Right forelimb (tissue), 1 donor: ENCODE measurements around the gene NRGN.

Experiments
- DNase-seq: peaks from one replicate; pipeline ENCODE4 v3.0.0-alpha.2; 2018

The NRGN gene

DNA sequence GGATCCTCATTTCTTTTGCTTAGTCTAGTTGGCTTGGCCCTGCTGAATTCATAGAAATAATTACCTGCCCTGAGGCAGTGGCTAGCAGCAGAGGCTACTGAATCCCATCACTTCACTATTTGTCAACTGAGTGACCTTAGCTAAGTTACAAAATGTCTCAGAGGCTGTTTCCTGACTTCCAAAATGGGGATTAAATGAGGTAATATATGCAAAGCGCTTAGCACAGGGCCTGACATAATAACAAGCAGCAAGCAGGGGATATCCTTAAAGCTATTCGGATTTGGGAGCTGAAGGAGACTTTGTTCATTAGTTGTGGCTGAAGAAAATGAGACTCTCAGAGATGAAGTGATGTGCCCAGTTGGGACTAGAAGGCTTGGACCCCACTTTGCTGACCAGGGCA lies 2.8 kb downstream of the NRGN start:
- DNase-seq, result no peak

DNA sequence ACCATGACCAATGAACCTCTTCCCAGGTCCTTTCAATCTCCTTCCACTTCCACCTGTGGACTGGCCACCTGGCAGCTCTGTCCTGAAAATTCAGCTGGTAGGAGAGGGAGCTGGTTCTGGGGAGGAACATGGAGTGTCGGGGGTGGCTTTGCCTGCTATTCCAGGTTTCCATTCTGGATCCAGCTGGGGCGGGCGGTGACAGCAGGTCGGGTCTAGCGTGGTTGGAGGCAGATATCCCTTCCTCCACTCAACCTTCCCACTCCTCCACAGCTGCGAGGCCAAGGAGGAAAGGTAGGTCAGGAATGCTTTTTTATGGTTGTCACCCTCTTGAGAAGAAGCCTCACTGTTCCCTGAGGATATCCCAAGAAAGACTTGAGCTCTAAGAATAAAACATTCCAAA lies 3.3 kb downstream of the NRGN start:
- no peak for DNase-seq

DNA sequence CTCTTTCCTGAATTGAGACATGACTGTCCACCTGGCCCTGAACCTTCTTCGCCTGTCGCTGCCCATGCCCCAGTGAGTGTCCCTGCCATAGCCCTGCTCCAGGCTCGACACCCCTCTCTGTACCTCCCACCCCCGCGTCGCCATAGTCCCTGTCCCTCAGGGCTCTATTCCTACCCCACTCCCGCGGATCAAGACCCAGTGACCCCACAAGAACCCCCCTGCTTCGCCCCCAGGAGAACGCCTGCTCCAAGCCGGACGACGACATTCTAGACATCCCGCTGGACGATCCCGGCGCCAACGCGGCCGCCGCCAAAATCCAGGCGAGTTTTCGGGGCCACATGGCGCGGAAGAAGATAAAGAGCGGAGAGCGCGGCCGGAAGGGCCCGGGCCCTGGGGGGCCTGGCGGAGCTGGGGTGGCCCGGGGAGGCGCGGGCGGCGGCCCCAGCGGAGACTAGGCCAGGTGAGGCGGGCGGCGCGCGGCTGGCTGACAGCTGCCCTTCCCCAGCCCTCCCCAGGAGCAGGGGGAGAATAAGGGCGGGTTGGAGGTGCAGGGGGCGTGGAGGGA lies 5.6 kb downstream of the NRGN start:
- no peak for DNase-seq

DNA sequence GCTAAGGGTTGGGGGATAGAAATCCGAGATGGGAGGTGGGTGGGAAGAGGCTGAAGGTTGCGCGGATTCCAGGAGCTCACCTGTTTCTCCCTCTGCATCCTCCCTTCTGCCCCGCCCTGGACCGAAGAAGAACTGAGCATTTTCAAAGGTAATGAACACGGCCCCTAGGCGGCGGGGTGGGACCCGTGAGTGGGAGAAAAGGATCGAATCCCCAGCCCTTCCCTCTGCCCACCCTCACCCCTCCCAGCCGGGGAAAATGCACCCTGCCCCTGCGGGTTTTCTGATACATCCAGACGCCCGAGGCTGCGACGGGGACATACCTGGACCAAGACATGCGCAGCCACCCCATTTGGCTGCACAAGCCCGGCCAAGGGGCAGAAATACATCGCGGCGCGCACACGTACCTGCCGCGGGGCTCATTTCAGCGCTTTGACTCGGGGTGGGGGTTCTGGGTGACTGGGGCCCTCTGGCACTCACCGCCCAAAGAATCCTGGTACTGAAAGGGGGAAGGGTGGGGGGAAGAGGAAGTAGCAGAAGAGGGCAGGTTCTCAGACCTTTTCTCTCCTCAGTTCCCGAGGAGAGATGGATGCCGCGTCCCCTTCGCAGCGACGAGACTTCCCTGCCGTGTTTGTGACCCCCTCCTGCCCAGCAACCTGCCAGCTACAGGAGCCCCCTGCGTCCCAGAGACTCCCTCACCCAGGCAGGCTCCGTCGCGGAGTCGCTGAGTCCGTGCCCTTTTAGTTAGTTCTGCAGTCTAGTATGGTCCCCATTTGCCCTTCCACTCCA lies 6.3 kb downstream of the NRGN start:
- no peak for DNase-seq

DNA sequence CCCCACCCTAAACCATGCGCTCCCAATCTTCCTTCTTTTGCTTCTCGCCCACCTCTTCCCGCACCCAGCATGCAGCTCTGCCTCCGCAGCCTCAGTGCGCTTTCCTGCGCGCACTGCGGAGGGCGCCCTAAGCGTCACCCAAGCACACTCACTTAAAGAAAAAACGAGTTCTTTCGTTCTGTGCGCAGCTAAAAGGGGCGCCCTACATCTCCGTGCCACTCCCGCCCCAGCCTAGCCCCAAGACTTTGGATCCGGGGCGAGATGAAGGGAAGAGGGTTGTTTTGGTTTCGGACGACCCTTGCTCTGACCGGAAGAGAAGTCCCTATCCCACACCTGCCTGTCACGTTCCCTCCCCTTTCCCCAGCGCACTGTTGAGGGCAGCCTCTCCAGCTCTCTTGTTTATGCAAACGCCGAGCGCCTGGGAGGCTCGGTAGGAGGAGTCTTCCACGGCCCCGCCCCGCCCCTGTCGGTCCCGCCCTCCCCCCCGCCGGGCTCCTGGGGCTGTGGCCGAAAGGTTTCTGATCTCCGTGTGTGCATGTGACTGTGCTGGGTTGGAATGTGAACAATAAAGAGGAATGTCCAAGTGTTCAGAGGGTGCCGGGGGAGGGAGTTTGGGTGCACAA lies 7.0 kb downstream of the NRGN start:
- no peak for DNase-seq

DNA sequence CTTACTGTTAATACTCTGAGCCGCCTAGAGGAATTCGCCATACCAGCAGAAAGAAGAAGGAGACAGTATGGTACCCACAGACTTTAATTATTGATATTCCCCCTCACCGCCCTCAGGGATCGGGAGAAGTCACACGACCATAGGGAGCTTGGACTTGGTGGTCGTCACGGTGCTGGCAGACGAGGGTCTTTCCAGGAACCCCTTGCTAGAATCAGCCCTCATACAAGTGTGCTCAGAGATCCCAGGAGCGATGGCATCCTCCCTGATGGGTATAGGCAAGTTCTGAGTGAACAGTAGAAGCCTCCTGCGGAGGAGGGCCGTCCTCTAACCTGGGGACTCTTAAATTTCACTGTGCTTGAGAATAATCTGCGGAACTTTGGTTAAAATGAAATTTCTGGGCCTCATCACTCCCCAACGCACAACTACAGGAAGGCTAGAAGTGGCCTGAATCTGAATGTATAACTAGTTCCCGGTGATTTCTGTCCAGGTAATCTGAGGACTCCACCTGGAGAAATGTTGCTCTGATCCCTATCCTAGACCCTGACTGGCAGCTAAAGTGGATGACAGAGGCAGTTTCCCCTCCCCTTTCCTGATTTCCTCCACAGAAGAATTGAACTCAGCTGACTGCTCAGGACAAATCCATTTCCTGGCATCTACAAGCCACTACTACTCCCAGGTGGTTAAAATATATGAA lies 7.8 kb downstream of the NRGN start:
- DNase-seq, result no peak

DNA sequence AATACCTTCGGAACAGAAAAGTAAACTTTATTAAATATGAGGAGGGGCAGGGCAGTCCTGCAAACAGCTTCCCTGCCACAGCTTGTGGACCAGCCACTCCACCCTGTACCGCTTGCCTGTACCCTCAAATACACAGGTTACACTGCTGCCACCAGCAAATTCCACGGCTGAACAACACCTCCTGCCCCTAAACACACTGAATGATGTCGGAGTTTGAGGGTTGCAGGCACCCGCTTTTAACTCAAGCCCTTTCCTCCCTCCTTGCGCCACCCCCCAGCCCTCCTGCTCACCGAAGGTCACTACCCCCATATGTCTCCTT lies 8.3 kb downstream of the NRGN start:
- DNase-seq, result no peak

DNA sequence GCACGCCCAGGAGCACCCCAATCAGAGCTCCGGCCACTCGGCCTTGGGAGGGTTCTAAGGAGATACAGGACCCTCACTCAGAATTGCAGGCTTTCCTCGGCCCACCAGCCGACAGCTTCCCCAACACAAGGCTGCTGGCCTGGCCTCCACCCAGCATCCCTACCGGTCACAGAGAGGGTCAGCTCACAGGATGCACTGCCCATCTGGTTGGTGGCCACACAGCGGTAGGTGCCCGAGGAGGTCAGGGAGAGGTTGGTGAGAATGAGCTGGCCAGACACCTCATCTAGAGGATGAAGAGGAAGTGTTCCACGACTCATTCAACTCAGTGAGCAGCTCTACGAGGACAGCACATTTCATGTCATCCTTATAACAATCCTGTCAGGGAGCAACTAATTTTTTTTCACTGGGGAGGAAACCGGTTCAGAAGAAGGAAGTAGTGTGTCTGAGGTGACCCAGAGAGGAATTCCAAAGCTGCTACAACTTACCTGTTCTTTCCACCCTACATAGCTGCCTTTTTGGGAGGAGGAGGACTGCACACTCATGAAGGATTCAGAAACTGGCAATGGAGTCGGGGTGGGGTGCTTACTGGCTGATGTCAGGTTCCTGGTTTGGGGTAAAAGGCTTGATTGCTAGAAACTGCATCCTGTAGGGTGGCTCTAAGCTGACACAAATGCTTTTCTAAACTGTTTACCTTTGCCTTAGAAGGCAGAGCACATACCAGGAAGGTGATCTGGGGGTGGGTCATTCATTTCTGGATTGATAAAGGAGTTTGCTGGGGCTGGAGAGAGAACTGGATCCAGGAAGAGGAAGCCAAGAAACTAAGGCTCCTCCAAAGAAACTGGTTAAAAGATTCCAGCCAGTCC lies 9.0 kb downstream of the NRGN start:
- DNase-seq, result no peak

DNA sequence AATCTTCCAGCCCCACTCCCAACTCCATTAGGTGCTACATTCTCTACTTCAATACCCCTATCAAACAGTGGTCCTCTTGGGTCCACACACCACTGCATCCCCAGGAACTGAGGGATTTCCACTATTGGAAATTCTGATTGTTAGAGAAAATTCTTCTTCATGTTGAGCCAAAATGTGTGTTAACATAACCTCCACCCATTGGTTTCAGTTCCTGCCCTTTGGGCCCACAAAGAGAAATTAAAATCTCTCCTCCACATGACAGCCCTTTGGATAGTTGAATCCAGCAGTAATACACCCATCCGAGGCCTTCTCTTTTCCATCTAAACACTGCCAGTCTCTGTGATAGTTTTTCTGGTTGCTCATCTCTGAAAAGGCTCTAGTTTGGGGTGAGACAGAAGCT lies 10.2 kb downstream of the NRGN start:
- DNase-seq, result no peak

DNA sequence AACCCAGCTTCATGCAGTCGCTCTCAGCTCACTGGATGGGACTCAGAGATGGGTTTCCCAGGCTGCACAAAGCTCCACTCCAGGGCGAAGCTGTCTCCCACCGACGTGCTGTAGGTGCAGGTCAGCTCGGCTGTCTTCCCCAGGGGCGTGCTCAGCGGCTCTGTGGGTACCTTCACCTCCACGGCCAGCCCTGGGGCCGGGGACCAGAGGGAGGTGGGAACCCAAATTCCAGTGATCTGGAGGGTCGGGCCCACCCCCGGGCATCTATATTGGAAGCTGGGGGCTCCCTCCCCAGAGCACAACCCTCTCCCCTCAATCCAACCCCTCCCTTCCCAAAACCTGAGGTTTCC lies 11.6 kb downstream of the NRGN start:
- no peak for DNase-seq

DNA sequence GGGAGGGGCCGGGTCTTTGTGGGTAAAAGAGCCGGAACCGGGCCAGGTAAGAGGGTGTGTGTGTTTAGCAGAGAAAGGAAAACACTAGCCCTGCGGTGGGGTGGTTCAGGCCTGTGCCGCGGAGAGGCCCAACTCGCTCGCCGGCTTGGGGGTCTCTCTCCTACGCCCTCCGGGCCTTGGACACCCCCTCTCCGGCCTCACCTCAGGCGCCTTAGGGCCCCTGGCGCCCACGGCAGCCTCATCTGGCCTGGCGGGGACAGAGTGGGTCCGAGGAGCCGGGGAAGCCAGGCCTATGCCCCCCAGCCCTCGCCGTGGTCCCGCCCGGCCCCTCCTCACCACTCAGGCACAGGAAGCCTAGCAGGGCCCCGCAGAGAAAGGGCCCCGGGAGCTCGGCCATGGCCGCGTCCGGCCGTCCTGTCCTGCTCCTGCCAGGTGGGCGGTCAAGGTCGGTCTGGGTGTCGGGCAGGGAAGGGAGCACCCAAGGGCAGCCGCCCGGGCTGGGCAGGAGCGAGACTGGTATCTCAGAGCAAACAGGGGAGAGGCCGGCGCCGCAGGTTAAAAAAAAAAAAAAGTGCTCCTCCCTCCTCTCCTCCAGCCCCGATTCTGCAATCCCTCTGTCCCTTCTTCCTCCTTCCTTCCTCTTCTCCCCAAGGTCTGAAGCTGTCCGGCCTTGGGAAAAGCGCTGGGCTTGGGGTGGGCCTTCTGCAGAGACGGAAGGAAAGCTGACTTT lies 12.2 kb downstream of the NRGN start, which contains the start of gene VSIG2:
VSIG2 (minus strand) TSS at position 515 of the 730 bp plus-strand sequence; CDS start at position 397, 118 bp downstream.
- DNase-seq, result no peak

DNA sequence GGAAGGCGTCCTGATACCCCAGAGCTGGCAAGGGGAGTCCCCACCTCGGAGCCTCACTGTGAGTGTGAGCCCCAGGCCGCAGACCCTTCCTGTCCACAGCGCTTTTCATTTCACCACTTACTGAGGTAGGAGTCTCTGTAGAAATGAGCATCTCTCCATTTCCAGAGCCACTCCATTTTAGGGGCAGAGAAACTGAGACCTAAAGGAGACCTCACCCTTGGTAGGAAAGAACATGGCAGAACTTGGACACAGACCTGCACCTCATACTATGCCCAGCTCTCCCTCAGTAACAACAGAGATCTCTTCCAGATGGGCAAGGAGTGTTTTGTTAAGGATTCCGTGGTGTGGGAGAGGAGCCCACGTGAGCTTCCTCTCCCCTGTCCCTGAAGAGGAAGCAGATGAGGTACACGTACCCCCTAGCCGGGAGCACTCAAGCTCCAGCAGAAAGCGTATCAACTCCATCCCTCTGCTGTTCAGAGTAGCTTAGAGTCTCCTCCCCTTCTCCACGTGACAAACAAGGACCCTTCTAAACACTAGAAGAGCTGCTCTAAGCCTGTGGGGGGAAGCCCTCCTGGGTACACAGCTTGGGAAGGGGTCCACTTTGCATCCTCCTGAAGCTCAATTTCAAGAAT lies 12.8 kb downstream of the NRGN start:
- no peak for DNase-seq

DNA sequence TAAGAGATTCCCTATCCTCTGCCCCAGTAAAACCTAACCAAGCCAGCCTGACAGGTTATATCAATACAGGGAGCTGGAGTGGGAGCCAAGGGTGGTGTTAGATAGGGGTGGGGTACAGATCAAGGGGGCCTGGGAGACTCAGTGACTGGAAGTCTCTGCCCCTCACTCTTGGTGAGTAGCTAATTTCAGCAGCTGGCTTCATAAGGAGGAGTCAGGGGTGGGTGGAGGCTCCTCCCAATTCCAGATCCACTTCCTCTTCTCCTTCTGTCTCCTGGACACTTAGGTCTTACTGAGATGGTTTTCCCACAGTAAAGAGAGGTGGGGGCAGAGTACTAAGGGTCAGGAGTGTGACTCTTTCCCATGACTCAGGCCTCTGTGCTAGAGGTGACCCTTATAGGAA lies 13.5 kb downstream of the NRGN start:
- DNase-seq, result no peak

DNA sequence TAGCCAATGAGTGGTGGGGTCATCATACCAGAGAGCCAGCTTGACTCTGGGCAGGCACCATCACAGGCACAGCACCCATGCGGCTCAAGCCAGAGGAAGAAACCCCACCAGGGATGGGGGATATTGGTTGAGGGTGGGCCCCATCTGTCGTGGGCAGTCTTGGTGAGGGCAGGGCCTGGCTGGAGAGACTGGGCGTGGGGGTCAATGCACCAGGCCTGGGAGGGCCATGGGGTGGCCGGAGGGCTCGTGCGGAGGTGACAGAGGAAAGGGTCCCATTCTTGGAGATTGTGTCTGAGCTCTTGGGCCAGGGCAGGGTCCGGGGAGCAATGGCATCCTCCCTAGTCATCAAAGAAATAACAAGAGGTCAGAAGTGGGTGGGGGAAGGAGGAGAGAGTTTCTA lies 13.9 kb downstream of the NRGN start:
- DNase-seq, result no peak

DNA sequence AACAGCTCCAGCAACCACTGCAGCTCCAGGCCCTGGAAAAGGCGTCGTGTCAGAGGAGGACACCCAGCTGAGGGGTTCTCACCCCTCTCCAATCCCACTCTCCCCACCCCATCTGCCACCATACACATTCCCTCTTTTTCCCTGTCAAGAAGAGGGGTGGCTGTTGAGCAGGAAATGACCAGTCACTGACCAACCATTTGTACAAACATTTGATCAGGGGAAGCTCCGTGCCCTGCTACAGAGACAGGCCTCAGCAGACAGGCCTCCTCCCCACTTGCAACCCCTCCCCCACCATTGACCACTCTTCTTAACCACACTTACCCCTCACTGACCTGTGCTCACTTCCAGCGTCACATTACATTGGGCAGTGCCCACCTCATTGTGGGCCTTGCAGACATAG lies 14.6 kb downstream of the NRGN start:
- DNase-seq, result no peak

DNA sequence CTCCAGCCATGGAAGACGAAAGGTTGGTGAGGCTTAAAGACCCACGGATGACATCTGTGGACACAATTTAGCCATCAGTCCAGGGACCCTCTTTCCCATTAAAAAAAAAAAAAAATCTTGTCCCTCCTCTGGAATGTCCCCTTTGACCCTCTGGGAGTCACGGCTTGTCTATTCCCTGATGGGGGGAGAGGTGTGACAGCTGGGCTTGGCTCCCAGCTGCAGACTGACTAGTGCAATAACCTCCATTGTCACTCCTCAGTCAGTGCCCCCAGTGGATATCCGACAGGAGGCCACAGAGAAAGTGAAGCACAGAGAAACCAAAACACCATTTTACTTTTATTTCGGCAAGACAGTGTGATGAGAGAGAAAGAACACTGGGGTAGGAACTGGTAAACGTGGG lies 15.0 kb downstream of the NRGN start:
- DNase-seq, result no peak

DNA sequence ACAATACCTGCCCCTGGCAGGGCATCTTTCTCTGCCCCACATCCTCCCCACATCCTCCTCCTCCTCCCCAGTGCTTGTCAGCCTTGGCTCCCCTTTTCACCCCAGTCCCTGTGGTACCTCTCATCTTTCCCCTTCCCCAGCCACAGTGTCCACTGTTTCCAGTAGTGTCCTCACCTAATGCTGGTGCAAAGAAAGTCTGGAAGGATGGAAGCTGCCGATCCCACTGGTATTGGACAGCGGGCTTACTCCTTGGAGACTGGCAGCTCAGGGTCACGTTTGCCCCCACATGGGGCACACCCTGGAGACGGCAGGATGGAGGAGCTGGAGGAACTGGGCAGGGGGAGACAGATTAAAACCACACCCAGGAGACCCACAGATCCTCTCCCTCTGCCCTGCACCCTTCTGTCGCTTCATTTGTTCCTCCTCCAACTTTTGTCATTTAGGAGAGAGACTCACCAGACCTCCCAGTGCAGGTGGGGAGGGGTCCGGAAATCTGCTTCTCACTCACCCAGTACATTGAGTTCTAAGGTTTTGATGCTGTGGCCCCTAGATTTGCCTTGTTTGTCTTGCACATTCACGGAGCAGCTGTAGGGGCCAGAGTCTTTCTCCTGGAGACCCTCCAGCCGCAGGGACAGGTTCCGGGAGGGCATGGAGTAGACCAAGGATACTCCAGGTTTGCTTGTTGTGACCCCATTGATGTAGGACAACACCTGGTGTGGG lies 16.5 kb downstream of the NRGN start:
- no peak for DNase-seq

DNA sequence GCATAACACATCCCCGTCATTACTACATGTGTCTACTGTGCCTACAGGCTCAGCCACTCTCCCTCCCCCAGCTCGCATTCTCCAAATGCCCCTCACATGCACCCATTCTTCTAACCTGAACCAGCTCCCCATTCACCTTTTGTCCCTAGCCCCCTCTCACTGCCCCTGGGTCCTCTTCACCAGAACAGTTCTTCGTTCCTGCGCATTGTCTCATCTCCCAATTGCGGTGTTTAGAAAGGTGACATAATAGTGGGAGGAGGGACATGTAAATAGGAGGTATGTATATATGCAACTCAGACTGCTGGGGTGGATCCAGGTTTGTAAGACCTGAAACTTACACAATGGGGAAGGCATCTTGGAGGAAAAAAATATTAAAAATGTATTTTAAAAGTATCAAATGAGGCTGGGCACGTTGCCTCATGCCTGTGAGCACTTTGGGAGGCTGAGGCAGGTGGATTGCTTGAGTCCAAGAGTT lies 17.0 kb downstream of the NRGN start:
- no peak for DNase-seq

DNA sequence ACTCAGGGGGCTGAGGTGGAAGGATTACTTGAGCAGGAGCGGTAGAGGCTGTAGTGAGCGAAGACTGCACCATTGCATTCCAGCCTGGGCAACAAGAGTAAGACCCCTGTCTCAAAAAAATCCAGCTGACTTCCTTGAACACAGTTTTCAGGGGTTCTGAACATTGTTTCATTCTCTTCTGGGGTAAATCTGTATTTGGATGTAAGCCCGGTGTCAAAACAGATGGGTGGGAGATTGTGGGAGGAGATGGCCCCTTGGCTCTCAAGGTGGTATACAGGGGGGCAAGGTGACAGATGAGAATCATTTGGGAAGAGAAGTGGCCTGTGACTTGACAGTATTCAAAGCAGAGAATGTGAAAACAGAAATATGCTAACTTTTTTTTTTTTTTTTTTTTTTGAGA lies 17.6 kb downstream of the NRGN start:
- no peak for DNase-seq

DNA sequence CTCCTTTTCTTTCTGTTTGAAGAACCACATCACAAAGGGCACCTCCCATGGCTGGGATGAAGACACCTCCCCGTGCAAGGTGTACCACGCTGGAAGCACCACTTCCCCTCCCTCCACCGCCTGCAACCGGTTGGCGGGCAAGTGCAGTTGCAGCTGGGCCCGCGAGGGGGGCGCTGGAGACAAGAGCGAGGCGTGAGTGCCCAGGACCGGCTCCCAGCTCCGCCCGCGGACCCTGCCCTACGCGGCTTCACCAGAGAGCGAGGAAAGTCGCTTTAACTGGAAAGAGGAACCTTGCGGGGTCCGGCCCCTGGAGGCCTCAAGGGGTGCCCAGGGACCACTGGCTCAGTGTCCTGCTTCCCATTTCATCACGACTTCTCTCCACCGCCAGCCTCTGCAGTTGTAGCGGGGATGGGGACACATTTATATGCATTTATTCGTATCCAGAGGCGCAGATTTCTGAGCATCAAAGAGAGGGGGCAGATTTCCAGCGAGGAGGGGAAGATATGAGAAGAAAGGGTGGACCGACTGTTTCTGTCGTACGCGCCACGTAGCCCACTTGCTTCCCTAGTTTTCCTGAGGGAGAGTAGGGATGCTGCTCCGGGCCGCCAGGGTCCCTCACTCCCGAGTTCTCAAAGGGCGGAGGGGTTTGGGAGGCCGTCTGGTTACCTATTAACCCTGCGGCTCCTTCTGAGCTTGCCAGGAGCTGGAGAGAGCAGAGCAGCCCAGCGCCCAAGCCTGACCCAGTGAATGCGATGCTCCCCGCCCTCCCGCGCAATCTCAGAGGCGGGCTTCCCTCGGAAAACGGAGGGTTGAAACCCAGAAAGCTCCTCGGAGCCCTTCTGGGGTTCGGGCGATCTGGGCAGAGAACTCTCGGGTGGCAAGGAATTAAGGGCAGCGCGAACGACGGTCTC lies 18.9 kb downstream of the NRGN start:
- DNase-seq, result no peak
